Measurements from ENCODE around the gene KISS1.
A peak's percentile ranks its signal among the peaks of the same experiment; 100 is the strongest.

The KISS1 gene

DNA sequence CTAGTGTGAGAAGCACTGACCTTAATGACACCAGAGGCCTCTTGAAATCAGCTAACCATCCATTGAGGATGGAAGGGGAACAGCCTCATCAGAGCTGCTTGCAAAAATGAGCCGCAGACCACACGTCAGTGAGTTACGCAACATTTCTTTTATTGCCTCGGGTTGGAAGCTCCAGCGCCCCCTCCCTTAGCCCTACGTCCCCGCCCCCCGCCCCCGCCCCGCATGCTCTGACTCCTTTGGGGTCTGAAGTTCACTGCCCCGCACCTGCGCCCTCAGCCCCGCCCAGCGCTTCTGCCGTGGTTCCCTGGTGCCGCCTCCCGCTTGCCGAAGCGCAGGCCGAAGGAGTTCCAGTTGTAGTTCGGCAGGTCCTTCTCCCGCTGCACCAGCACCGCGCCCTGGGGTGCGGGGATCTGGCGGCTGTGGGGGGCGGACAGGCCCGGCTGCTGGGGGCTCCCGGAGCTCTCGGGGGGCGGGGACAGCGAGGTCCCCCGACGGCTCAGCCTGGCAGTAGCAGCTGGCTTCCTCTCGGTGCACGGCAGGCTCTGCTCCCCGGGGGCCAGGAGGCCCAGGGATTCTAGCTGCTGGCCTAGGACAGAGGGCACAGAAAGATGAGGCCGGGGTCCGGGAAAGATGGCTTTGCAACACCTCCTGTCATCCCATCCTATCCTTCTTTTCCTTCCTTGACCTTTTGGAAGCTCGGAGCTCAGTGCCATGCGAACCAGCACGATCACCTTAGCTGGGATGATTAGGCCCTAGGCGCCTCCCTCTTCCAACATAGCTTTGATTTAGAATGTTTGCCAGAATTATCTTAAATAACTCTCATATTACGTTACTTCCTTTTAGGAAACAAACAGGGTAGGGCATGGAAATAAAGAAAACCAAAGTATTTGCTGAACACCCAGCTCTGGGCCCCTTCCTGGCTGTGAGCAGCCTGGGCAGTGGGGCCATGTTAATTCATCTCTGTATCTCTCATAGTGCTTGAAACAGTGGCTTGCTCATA lies 5.8 kb downstream of the KISS1 start:
- DNase-seq, result peak; percentile 91

DNA sequence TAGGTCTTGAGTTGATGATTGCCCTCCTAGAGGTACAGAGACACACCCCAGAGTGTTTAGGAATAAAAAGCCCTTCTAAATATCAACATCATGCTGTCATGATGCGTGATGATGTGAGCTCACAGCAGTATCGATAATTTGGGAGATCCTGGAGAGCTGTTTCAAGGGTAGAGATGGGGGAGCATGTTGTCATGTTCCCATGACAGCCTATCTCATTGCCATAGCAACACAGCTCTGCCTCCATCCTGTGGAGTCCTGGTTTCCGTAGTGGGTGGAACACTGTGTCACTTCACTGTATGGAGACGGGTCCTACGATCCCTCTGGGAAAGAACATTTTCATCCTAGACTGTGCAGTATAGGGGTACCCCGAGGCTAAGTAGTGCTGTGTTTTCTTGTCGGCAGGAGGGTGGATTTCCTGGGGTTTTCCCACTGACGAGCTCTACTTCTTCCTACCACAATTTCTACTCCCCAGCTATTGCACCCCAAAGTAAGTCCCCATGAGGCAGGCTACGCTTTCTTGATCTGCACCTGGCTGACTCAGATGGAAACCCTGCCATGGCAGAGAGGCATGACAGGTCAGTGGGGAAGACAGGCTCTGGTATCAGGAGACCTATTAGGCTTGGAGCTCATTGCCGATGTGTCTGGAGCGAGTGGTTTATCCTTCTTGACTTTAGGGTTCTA lies 7.2 kb downstream of the KISS1 start:
- no peak for DNase-seq

DNA sequence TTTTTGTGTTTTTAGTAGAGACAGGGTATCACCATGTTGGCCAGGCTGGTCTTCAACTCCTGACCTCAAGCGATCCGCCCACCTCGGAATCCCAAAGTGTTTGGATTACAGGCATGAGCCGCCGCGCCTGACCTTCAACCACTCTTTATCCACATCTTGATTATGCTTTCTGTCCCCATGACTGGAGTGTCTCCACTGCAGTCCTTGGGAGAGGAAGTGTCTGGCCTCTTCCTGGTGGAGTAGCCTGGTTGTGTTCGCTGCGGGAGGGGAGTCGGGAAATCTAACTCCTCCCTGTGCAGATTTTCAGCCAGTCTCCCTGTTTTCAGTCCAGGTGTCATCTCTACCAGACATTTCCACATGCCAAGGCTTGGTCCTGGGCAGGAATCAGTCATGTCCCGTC lies 9.7 kb downstream of the KISS1 start:
- no peak for DNase-seq

DNA sequence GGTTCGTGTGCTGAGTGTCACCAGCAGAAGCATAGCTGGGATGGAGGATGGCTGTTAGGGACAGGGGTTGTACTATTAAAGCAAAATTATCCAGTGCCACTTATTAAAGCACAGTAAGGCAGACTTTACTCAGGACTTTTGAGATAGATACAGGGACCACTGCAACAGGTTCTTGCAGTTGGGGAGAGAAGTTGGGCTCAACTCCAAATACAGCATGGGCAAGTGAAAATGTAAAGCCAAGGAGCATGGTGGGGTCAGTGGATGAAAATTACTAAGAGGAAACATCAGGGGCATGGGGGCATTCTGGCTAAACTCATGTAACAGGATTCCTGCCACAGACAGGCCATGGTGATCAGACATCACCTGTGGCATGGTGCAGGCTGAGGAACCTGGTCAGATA lies 15.2 kb downstream of the KISS1 start:
- DNase-seq, result no peak

DNA sequence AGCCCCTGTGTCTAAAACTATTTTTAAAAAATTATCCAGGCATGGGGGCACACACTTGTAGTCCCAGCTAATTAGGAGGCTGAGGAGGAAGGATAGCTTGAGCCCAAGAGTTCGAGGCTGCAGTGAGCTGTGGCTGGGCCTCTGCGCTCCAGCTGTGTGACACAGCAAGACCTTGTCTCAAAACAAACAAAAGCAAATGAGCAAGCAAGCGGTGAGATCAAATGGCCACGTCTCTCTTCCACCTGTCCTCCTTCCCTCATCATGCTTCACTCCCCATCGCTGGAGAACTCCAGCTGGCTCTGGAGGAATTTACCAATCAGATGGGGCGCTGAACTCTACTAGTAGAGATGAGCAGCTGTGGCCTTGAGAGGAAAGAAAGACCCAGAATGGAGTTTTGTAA lies 16.2 kb downstream of the KISS1 start:
- peak; percentile 74 for DNase-seq

DNA sequence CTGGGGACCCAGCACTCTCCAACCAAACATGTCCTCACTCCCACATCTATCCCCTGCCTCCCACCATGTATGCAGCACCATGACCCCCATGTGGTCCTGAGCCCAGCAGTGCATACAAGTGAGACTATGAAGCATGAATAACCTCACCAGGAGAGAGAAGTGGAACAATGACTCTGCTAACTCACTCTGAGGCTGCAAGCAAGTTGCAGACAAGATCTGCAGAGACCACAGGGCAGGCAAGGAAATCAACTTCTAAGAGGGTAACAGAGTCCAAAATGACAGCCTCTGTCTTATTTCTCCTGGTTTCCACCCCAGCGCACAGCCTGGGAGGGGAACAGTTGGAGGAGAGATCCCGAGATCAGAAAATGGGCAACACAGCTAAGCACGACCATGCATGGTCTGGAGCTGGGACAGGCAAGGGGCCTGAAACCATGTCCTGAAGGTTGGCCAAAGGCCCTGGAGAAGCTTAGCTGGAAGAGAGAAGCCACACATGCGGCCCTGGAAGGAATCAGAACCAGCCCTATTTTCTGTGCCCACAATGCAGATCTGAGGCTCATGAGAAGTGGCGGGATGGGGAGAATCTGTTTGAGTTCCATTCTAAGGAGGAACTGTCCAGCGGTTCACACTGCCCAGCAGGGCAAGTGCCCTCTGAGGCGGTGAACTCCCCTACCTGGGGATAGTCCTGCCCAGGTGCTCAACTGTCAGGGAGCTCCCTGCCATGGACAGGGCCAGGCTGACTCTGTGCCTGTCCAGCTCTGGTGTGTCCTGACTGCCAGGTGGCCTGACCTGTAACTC lies 17.6 kb downstream of the KISS1 start:
- DNase-seq, result no peak

DNA sequence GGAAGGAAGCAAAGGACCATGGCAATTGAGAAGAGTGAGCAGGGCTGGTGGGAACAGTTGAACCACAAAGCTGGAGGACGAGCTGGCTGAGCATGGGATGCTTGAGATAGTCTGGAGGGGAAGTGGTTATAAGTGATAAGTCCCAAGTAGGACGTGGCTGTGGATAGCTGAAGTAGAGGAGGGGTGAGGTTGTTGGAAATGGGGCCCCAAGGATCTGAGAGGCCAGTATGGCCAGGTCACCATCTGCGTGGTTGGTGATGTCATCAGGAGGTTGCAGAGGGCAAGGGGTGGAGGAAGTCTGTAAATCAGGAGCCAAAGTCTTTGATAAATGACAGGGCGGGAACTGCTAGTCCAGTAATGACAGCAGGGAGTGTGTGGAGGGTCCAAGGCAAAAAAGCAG lies 19.2 kb downstream of the KISS1 start:
- DNase-seq, result no peak

DNA sequence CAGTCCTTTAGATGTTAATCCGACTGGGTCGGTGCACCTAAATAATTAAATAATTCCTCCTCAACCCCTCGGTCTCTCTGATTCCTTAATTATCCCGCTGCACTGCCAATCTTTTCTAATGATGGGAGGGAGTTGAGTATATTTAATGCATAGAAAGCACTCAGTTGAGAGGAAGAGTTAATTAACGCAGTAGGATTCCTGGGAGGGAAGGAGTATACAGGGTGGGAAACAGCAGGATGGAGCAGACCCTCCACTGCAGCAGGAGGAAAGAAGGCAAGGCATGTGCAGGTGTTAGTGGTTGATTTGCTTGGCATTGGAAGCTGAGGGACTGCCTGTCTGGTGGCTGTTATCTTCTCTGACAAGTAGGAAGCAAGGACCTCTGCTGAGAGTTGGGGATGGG lies 20.2 kb downstream of the KISS1 start:
- DNase-seq, result no peak

DNA sequence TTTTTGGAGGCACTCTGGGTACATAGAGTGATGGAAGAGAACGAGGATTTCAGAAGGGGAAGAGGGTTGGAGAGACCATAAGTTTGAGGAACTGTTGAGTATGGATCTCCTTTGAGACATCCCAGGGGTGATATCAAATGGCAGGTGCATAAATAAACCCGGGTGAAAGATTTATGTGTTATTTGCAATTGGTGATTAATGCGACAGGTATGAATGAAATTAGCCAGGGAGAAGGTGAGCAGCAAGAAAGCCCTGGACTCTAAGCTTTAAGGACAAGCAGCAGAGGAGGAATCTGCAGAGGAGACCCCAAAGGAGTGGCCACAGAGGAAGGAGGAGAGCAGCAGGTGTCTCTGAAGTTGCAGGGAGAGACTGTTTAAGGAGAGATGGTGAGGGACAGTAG lies 21.3 kb downstream of the KISS1 start:
- no peak for DNase-seq

DNA sequence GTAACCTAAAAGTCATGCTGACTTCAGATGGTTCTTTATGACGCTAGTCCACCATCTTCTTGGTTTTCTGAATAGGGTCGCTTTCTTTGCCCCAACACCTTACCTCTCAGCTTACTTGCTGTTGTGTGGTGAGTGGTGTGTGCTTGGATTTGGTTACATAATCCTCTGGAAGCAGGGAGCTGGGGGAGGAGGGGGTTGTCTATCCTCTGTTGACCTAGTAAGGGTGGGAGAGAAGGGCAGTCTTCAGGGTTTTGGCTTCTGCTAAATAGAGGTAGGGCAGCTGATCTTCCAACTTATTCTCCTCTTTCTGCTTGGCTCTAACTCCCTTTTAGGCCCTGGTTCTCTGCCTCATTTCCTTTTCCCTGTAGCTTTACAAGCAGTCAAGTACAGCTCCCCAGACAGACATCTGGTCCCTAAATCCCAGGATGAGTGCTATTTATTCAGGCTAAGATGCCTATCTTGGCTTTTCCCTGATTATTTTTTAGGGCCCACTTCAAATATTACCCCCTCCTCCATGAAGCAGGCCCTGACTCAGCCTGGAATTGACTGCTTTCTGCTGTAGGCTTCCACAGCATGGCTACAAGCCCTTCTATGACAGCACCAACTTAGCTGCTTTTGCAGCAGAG lies 23.8 kb downstream of the KISS1 start:
- no peak for DNase-seq

DNA sequence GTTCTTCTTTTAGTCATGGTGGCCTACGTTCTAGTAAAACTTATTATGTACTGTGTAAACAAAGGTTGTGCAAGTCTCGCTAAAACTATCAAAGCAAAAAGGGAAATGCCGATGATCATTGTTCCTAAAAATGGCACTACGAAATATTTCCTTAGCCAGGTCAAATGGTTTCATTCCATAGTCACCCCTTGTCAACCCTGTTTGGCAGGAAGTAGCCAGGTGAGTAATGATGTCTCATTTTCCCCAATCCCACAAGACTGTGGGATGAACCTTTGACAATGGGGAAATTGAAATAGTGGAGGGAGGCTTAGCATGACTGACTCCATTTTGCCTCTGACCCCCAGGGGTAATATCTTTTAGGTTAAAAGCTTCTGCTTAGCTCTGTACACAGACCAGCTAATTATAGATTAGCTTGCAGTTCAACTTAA lies 24.5 kb downstream of the KISS1 start:
- DNase-seq, result no peak

DNA sequence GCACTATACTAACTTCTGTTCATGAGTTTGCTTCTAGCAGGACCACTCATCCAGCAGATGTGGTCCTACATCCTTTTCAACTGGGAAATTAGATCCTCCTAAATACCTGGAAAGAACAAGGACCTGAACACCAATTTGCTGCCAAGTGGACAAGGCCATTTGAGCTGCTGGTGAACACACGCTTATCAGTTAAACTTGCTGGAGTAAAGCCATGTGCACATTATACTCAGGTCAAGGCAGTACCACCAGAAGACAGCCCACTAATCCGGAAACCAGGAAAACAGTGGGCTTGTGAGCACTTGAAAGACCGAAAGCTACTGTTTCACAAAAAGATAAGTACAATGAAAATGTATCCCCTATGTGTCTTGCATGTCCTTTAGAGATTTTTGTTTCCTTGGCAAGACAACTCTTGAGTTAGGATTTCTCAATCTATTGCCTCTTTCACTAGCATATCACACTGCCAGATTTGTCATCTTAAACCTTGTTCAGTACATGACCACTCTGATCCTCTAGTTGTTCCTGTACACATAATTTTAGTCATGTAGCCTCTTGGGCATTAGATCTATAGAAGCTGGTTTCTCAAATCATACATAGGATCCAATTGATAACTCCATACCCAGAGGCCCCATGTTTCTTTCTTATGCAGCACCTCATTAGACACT lies 25.7 kb downstream of the KISS1 start:
- DNase-seq, result no peak

DNA sequence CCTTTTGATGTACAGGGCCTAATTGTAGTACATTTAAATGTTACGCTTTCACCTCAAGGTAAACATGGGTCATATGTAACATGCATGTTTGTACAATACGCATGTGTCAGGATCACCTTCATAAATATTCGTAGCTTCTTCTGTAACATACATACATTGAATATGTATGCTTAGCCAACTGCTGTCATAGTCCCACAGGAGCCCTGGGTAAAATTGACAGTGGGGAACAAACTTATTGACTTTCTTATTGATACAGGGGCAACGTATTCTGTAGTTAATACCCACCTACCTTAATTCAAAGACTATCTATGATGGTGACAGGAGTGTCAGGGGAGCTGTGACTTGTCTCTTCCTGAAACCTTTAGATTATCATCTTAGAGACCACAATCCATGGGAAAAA lies 26.4 kb downstream of the KISS1 start:
- DNase-seq, result no peak

DNA sequence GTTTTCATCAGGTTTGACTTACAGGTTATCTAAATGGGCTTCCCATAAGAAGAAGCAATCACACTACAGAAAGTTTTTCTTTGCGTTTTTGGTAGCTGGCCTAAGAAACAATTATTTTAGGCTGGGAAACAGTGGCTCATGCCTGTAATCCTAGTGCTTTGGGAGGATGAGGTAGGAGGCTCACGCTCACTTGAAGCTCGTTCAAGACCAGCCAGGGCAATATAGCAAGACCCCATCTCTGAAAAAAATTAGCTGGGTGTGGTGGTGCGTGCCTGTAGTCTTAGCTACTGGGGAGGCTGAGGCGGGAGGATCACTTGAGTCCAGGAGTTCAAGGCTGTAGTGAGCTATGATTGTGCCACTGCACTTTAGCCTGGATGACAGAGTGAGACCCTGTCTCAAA lies 28.6 kb downstream of the KISS1 start:
- no peak for DNase-seq

DNA sequence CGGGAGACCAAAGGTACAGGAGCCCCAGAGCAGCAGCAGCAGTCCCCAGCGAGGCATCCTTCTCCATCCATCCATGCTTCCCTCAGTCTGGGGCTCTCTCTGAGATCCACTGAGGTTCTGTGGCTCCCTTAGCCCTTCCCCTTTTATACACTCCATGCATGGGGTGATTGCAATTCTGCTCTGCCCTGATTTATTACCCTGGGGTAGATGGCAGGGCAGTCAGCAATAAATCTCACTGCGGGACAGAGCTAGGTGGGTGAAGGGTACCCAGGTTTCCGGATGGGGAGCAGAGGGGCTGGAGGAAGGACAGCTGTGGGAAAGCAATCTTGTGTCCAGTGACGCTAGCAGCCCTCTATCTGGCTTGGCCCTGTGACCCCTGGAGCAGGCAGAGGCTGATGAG lies 30.1 kb downstream of the KISS1 start, which contains the start of gene REN:
TSS of gene REN (minus strand) at position 119 of the 400 bp plus-strand sequence. CDS start at position 75, 44 bp downstream.
- no peak for DNase-seq

DNA sequence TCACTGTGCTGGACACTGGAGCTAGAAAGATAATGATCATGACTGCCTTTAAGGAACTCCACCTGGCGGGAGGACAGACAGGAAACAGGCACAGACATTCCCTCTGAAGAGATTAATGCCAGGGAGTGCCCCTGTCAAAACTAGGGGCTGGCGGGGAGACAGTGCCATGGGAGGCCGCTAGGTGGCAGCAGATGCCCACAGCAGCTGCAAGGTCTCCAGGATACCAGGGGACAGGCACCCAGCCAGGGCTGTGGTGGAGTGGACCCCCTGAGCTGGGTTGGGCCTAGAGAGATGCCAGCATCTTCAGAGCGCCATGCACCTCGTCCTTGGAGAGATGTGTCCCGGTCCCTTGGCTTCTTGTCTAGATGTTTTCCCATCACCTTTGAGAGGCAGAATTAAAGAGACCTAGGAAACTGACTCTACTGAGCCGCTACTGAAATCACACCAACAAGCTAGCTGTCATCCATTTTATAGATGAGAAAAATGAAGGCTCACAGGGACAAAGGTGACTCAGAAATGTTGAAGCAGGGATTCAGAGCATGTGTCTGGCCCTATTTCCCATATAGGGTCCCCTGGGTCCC lies 33.7 kb downstream of the KISS1 start:
- peak; percentile 83 for DNase-seq

DNA sequence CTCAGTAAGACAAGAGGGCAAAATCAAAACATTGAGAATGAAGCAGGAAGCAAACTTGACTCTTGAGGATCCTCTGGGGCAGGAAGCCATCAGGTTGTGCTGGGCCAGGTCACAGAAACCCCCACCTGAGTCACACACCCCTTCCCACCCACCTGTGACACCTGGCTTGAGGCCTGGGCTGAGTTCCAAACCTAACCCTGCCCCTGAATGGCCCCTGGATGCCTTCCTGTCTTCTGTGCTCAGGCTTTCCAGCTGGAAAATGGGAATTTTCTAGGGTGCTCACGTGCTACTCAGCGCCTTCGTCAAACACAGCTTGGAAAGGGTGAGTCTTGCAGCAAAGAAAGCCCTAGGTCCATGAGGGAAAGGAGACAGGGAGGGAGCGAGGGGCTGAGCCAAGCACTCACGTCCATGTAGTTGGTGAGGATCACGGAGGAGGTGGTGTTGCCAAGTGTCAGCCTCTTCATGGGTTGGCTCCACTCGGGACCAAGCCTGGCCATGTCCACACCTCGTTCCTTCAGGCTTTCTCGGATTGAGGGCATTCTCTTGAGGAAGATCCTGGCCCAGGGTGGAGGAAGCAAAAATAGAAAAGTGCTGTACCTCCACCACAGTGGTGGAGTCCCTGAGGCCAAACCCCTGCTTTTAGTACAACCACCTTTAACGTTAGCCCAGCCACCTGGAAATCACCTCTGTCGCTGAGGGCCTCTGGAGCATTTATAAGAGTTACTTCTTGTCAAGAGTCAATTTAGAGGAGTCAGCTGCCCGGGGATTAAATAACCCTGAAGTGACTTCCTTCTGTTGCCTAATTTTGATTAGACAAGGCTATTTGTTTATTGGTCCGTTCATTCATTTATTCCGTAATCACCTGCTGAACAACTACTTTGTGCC lies 34.4 kb downstream of the KISS1 start:
- DNase-seq, result peak; percentile 83

DNA sequence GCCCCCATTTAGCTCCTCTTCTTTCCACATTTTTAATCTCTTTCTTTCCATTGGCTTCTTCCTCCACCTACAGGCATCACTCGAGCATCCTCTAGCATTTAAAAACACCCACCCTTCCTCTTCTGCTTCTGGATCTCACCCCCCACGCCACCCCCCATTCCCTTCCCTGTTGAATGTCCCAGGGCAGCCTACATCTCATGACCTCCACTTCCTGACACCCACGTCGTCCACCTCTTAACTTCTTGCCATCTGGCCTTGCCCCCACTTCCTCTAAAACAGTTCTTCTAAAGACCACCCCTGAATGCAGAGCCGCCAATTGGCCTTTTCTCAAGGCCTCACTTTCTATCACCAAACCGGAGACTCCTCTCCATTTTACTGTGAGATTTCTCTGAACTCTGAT lies 38.3 kb downstream of the KISS1 start:
- DNase-seq, result no peak

DNA sequence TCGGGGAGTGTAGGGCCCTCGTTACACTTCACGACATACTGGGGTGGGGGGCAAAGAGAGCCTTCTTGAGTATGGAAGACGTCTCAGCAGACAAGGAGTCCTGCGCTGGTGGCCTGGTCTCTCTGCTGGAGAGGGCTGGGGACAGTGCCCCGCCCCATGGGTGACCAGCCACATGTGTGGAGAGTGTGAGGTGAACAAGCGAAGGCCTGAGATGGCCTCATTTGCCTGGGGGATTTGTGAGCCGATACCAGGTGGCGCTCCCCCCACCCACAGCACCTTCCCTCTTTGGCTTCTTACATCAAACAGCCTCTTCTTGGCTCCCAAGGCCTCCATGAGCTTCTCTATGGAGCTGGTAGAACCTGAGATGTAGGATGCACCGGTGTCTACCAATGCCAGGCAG lies 40.4 kb downstream of the KISS1 start:
- no peak for DNase-seq

DNA sequence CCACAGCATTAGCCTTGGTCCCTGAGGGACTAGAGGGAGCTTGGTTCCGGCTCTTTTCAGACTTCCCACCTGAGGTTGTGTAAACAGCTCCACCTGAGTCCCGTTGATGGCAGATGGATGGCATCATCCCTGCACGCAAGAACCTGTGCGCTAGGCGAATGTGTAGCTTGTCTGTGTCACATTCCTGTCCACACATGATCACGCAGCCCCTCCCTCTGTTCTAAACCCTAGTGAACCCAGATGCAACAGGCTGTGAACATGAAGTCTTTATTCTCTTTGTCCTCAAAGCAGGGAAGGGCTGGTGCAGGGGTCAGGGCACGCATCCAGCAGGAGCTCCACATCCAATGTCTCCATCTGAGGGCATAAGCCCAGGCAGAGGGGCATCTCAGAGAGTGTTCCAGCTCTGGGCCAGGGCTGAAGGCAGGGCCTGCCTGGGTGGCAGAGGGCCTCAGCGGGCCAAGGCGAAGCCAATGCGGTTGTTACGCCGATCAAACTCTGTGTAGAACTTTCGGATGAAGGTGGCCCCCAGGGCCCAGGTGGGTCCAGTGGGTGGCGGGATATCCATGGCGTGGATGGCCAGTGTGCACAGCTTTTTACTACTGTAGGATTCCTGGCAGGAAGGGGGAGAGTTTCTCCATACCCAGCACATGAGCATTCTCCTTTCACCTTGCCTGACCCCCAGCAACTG lies 41.6 kb downstream of the KISS1 start:
- DNase-seq, result peak; percentile 78
